NOMO-1 (cell line): ENCODE data around the gene PSMD7.

Source experiments
- DNase-seq, 2 experiments: peaks; one replicate each; lab custom pipeline; 2025; ENCODE audit not compliant: unreplicated experiment in 2 of 2; lab: John Stamatoyannopoulos, UW

Gene PSMD7

DNA sequence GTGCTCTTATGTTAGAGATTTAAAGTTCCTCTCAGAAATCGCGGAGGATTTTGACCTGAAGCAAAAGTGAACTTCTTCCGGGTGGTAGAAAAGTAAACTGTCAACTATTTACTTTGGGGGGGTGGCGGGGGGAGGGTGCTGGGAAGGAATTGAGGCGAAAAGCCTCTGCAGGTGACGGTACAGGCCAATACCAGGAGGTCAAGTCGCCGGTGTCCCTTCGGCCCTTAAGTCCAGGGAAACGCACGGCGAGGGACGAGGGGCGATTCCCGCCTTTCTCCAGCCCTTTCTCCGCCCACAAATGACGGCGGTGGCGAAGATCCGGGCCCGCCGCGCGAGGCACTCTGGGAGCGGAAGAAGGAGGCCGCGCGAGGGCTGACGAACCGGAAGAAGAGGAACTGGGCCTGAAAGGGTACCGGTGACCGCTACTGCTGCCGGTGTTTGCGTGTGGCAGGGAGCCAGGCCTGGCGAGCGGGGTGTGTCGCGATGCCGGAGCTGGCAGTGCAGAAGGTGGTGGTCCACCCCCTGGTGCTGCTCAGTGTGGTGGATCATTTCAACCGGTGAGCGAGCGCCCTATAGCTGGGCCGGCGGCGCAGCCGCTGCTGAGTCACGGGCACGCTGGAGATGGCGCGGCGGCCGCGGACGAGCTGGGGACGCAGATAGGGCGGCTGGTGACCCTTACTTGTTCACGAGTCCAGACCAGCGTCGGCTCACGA, at the start of gene PSMD7:
Gene PSMD7, plus strand, starts transcription at position 383 of the 713 bp plus-strand sequence. Its CDS starts 101 bp downstream, at position 484.
- DNase-seq, result peak; percentile 89 to 92

DNA sequence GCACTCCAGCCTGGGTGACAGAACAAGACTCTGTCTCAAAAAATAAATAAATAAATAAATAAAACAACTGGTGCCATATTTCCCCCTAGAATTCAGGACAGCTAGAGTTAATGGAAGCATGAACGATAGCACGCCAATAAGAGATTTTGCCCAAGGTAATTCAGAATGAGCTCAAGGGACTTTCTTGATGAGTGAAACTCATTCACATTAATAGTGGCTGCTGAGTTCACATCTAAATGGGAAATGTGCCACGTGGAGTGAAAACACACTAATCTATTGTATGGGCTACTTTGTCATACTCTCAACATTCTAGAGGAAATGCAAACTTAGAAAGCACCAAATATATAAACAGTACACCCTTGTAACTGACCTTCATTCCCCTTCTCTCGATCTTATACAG, 47.4 kb upstream of the PSMD7 start:
- DNase-seq, result no peak

DNA sequence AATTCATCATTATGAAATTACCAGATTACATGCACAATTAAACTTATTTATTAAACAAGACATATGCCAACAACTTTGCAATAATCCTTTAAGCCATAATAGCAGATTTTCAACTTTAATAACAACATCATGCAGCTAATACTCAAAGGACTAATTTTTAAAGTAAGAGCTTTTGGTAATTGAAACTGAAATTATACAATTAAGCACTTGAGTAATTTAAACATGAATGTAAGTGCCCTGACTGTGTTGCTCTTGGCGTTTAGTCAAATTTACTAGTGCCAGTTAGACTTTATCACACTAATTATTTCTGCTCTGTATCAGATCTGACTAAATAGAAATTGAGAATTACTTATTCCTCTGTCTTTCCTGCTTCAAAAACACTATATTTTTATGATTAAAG, 46.8 kb upstream of the PSMD7 start:
- DNase-seq, result no peak

DNA sequence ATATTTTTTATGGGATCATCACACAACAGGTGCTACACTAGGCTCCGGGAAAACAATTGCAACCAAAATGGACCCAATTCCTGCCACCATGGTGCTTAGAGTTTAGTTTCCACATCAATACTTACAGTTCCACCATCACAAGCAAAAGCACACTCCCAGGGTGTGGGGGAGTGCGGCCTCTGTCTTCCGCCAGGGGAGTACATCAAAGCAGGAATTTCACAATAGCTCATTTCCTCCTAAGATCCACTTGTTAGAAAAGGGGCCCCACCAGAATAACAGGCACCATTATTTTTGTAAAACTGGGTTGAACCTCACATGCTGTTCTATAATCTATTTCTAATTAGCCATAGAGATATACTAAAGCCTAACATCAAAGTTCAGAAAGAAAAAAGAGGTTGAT, 44.3 kb upstream of the PSMD7 start:
- peak in 1 of 2 experiments; percentile 13 for DNase-seq

DNA sequence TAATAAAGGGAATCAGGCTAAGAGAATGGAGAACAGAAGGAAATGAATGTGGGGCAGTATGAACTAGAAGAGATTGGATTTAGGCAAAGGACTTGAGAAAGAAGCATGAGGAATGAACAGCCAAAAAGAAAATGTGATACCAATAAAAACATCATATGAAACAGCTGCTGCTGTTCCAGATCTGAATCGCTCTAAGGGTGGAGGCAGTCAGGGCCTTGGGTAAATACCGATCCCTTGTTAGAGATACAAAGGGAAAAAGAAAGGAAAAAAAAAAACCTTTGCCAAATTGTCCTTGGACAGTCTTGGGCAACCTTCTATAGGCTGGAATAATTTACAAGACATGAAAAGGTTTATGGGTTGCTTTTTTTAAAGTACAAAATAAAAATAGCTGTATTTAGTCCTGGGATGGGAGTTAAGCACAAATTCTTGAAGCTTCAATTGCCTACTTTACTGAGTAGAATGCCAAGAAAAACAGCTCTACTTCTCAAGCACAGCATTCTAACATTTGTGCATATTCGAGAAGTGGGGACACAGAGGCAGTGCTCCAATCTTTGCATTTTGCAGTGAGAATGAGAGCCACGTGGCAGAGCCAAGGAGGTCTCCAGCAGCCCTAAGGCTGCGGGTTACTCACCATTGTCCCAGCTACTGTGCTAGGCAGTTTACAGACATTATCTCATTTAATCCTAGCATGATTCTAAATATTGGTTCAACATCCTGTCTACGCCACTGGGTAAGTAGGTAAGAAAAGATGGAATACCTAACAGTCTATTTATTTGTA, 43.3 kb upstream of the PSMD7 start:
- DNase-seq, result no peak

DNA sequence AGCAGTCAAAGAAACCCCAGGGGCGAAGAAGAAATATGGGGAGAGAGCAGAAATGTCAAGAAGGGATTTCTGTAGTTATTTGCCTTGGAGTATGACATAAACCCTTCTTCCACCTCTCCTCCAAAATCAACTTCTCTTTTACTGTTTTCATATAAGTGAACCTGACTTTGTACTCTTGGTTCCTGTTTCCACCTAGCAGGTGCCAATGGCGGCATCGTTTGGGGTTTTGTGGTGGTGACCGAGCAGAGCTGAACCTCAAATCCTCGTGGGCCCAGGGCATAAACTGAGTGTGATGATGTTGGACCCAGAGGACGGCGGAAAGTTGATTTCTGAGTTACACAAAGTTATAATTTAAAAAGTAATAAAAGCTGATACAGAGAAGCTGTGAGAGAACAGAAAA, 39.6 kb upstream of the PSMD7 start:
- peak; percentile 5 to 53 for DNase-seq

DNA sequence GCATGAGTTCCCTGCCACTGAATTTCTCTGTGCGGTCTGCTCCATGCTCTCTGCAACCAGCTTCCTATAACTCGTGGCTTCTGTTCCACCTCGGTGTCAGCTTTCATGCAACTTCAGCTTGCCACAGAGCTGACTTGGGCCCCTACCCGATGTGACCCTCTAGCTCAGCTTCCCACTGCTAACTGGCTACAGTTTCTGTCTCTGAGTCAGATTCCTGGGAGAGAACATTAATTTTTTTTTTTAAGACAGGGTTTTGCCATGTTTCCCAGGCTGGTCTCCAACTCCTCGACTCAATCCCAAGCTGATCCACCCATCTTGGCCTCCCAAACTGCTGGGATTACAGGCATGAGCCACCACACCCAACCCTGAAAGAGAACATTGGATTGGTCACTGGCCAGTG, 35.5 kb upstream of the PSMD7 start:
- DNase-seq, result no peak

DNA sequence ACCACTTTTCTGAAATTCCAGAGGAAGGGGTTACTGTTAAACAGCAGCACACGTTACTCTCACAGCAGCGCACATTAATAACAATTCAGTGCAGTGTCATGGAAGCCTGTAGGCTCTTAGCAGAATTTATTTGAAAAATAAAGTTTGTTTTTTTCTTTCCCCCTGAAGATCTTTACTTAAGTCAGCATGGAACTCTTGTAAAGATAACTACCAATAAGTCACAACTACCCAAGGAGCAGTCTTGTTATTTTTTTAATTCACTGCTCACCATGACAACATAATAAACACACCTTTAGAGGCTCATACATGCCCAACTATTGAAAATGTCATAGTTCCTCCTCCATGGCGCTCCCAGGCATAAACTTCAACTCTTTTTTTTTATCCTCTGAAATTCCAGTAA, 31.8 kb upstream of the PSMD7 start:
- no peak for DNase-seq

DNA sequence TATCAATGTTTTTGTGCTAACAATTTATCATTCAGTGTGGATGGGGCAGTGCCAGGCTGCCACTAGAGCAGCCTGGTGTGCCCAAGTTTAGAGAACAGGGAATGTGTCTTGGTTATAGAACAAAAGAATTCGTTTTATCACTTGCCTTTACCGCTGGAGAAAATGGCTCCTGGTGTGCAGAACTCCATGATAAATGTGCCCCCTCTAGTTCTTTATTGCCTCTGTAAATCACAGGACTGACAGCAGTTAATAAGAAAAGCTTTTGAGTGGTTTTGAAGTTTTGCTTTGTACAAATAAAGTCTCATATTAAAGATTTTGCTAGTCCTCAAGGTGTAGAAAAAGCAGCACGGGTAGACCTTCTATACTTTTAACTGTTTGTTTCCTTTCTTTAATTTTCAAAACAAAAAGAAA, 28.2 kb upstream of the PSMD7 start:
- no peak for DNase-seq

DNA sequence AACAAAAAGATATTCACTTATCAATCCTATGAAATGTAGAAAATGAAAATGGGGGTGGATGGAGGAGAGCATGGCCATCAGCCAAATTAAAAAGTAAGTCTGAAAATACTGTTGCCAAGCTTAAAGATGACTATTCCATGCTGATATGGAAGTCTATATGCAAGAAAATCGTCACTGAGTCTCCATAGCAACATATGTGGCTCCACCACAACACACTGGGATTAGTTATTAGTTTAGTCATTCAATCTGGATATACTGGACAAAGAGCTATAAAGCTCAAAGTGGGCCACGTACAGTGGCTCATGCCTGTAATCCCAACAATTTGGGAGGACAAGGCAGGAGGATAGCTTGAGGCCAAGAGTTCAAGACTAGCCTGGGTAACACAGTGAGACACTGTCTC, 24.7 kb upstream of the PSMD7 start:
- DNase-seq, result no peak

DNA sequence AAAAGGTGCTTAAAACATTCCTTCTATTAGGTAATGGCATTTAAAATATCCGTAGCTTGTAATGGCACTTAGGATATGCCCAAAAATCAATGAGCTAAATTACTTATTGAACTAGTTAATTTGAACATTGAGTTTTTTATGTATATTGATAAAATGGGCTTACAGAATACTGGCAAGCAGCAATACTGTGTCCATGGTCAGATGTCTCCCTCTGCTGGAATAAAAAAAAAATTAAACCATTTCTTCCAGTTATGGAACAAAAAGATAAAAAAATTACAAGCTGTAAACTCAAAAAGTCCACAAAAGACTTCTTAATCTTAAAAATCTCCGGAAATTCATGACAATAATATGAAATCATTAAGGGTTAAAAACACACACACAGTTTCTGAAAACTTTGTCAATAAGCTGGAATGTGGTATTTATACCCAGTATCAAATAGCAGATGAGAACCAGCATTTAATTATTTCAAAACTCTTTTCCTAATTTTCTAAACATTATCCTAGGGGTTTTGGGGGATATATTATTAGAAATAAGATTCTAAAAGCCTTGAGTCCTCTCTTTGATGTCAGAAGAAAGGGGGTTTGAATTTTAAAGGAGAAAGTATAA, 21.5 kb upstream of the PSMD7 start:
- DNase-seq, result peak in 1 of 2 experiments; percentile 32

DNA sequence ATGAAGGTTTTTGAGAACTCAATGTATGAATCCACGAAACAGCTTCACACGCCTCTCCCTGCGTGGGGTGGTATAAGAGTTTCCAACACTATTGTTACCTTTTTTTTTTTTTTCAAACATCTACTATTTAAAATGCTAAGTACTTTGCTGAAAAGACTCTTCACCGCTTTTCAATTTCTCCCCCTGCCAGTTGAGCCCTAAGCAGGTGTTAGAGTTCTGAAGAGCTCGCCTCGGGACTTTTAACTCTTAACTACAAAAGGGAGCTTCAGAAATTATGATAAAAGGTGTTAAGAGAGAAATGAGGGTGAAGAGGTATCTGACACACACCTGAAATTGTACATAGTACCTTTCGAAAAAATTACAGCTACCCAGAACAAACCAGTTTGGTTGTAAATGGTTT, 20.9 kb upstream of the PSMD7 start:
- no peak for DNase-seq

DNA sequence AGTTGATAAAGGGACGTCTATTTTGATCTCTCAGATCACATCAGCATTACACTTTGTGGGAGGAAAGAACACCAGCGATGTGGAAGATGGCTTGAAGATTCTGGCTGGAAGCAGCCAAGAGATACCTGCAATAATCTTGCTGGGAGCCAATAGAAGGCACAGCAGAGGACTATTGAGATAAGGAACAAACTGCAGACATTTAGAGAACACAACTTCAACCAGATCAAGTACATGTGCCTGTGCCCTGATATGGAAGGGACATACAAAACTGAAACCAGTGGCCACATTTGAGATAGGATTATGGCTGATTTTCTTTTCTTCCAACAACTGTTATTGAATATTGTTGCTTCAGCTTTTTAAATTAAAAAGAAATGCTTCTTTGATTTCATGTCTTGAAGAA, 18.6 kb upstream of the PSMD7 start:
- no peak for DNase-seq

DNA sequence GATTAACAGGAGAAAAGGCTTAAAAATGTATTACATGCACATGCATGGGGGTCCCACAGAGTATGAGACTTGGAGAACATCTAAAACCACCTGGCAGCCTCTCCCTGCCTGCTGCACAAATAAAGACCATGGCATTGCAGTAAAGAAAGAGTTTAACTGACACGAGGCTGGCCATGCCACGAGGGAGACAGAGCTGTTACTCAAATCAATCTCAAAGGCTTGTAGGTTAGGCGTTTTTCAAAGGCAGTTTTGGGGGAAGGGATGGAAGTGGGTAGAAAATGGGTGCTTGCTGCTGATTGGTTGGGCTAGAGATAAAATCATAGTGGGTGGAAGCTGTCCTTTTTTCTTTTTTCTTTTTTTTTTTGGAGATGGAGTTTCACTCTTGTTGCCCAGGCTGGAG, 17.3 kb upstream of the PSMD7 start:
- DNase-seq, result no peak

DNA sequence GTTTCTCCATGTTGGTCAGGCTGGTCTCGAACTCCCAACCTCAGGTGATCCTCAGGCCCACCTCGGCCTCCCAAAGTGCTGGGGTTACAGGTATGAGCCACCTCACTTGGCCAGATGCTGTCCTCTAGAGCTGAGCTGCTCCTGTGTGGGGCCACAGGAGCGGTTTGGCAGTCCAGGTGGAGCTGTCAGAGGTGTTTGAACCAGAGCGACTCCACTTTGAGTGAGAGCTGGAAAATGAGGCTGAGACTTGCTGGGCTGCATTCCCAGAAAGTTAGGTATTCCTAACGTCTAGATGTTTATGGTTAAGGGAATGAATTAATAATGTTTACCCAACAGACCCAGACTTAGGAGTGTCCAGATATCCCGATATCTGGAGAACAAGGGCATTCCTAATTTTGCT, 16.8 kb upstream of the PSMD7 start:
- DNase-seq, result no peak

DNA sequence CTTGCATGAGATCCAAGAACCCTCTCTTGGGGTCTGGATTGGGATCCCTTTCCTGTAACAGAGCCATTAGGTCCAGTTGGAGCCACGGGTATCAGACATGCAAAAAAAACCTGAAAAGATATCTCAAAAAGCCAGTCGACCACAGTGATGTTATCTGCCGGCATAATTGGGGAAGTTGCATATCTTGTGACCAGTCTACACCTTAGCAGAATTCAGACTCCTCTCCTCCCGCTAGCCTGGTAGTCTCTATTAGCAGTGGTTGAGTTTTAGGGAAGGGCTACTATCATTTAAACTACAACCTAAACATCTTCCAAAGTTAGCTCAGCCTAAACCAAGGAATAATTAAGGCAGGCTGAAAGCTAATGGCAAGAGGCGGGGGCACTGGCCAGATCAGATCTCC, 16.2 kb upstream of the PSMD7 start:
- DNase-seq, result no peak

DNA sequence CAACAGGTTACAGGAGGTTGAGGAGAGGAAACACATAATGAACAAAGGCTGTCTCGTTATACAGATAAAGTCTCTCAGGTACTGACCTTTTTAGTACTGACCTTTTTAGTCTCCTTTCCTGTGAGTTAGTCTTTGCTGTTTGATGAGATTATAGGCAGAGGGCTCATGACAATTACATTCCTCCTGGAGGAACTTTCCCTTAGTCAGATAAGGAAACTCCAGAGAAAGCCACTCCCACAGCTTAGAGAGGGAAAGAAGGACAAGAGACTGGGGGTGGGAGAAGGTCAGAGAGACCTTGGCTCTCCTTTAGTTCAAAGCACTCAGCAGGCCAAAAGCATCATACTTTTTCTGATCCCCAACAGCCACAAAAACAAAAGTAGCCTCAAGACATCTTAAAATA, 15.3 kb upstream of the PSMD7 start:
- DNase-seq, result no peak

DNA sequence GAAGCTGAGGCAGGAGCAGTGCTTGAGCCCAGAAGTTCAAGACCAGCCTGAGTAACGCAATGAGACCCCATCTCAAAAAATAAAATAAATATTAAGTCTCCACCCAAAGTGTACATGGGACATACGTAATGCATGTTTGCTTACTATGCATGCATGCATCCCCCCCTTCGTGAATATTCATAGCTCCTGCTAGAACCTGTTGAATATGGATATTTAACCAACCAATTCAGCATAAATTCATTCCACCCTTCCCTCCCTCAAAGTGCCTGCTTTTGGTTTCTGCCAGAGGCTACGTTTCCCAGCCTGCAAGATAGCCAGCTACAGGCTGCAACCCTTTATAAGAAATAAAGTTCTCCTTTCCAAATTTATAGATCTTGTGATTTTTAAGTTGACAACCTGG, 12.9 kb upstream of the PSMD7 start:
- DNase-seq, result no peak

DNA sequence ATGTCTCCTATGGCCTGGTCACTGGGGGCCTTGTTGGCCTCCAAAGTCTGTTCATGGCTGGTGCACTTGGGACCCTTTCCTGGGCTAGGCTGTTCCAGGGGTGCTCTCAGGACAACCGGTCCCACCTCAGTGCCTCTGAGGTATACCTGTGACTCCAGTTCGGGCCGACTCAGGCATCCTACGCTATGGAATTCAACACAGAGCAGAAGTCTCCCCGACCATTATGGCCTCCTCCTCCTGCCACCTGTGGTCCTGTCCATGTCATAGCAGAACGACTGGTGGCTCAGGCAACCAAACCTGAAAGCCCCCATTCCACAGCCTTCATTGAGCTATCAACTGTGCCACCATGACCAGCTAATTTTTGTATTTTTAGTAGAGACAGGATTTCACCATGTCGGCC, 8.5 kb upstream of the PSMD7 start:
- no peak for DNase-seq

DNA sequence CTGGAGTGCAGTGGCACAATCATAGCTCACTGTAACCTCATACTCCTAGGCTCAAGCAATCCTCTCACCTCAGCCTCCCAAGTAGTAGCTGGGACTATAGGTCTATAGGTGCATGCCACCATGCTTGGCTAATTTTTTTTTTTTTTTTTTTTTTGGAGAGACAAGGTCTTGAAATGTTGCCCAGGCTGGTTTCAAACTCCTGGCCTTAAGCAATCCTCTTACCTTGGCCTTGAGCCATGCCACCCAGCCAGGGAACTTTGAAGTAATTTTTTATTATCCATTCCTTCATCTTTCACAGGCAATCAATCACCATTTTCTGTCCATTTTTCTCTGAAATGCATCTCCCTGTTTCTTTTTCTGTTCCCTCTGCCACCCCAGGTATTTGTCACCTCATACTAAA, 6.3 kb upstream of the PSMD7 start:
- no peak for DNase-seq

DNA sequence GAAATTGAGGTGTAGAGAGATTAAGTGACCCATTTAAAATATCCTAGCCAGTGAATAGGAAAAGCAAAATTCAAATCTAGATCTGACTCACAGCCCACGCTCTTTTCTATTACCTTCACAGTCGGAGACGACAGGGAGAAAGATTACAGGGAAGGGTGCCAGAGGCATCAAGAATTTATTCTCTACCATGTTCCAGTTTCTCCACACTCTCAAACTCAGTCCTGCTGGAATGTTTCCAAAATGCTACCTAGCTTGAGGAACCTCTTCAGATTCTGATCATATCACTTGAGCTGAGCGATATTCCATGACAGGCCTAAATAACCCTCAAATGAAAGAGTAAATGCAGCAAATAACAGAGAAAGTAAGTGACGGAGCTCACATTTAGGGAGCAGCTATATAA, 5.4 kb upstream of the PSMD7 start:
- no peak for DNase-seq

DNA sequence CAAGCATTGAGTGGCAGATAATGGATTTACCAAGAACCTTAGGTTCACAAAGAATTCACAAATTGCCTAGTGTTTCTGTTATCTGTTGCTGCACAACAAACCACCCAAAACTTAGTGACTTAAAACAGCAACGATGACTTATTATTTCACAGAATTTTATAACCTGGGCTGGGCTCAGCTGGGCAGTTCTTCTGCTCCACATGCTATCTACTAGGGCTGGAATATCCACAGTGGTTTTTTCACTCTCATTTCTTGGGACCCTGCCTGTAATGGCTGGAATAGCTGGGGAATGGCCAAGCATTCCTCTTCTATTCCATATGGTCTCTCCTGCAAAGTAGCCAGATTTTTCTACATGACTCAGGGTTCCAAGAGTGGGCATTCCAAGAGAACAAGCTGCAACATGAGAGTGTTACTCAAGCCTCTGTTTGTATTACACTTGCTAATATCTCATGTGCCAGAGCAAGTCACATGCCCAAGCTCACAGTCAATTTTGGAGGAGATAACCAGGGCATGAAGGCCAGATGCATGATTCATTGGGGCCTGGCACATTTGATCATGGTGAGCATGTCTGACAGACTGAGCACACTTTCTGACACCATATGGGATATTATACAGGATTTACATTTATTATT, 4.9 kb upstream of the PSMD7 start:
- no peak for DNase-seq
